Measurements from ENCODE around the gene SH3GLB2.

Gene SH3GLB2

GRCh38 chr9:129002992-129003391 lies 25.1 kb downstream of the SH3GLB2 start:
- TF ChIP-seq FOXP2 (optimal IDR thresholded peaks at IDR 0.05; ENCODE audit: borderline replicate concordance, extremely low read depth, extremely low read length, insufficient read depth): no peak
- TF ChIP-seq POLR2AphosphoS5 (IDR thresholded peaks at IDR 0.05; ENCODE audit: low read depth, low read length): no peak

DNA sequence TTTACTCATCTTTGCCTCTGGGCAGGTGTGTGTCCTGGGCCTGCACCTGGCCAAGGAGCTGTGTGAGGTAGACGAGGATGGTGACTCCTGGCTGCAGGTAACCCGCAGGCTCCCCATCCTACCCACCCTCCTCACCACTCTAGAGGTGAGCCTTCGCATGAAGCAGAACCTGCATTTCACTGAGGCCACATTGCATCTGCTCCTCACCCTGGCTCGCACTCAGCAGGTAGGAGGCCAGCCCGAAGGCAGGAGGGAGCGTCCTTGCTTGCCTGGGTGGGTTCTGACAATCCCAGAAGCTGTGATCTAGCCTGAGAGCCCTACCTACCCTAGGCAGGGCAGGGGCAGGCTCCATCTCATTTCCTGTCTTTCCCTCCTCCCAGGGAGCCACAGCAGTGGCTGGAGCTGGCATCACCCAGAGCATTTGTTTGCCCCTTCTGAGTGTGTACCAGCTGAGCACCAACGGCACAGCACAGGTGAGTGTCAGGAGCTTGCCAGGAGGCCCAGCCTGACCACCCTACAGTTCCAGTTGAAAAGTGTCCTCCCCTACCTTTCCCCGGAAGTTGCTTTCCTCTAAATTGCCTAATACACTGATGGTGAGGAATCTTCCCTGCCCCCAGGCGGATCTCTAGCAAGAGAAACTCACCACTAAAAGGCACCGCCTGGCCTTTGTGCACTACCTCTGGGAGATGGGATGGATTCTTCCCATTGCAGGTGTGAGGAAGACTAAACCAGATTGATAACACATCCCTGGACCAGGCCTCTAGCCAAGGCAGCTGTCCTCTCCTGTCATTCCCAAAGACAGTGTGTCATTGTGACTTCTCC lies 26.4 kb downstream of the SH3GLB2 start:
- no peak for TF ChIP-seq FOXP2 (optimal IDR thresholded peaks at IDR 0.05; ENCODE audit: borderline replicate concordance, extremely low read depth, extremely low read length, insufficient read depth)
- TF ChIP-seq TAF1 (IDR thresholded peaks at IDR 0.05; ENCODE audit: borderline replicate concordance, insufficient read depth, low read length): no peak
- TF ChIP-seq SIN3A (IDR thresholded peaks at IDR 0.05; ENCODE audit: borderline replicate concordance, insufficient read depth, low read length): no peak
- no peak for TF ChIP-seq POLR2AphosphoS5 (IDR thresholded peaks at IDR 0.05; ENCODE audit: low read depth, low read length)
- TF ChIP-seq REST (IDR thresholded peaks at IDR 0.05; ENCODE audit: insufficient read depth in 1 of 2, low read depth in 2 of 2, low read length in 2 of 2): no peak

GRCh38 chr9:128999581-129000206 lies 28.4 kb downstream of the SH3GLB2 start:
- TF ChIP-seq REST (IDR thresholded peaks at IDR 0.05; ENCODE audit: insufficient read depth in 1 of 2, low read depth in 2 of 2, low read length in 2 of 2) (no peak), SIN3A (IDR thresholded peaks at IDR 0.05; ENCODE audit: borderline replicate concordance, insufficient read depth, low read length) (no peak)

DNA sequence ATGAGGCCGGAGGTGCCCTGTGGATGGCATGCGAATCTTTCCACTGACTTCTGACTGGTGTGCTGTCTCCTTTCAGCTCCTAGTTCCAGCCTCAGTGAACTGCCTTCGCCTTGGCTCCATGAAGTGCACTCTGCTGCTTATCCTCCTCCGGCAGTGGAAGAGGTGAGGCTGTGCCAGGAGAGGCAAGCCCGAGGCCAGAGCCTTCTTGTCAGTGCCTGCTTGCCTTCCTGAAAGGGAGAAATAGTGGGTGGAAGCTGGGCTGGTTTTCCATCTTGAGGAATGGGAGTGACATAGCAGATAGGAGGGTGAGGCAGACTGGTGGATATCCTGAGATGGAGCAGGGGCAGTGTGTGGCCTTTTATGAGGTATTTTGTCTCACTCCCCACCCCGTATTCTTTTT lies 29.7 kb downstream of the SH3GLB2 start:
- TF ChIP-seq POLR2AphosphoS5 (IDR thresholded peaks at IDR 0.05; ENCODE audit: low read depth, low read length) (no peak), TAF1 (IDR thresholded peaks at IDR 0.05; ENCODE audit: borderline replicate concordance, insufficient read depth, low read length) (no peak), REST (IDR thresholded peaks at IDR 0.05; ENCODE audit: insufficient read depth in 1 of 2, low read depth in 2 of 2, low read length in 2 of 2) (no peak), SIN3A (IDR thresholded peaks at IDR 0.05; ENCODE audit: borderline replicate concordance, insufficient read depth, low read length) (no peak), FOXP2 (optimal IDR thresholded peaks at IDR 0.05; ENCODE audit: borderline replicate concordance, extremely low read depth, extremely low read length, insufficient read depth) (no peak)

DNA sequence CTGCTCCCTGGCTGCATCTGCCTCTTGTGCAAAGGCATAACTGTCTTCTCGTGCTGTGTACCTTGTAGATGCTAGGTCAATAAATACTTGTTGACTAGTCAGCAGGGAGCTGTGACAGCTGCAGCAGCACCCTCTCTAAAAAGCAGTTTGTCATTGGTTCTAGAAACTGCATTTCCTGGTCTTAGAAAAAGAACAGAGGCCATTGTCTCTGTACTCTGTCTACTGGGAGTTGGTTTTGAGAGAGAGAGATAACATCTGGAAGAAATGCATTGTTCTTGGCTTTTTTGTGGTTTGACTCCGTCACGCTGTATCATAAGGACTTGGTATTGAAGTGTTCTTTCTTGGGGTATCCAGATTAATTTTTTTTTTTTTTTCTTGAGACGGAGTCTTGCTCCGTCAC lies 32.3 kb downstream of the SH3GLB2 start:
- TF ChIP-seq POLR2AphosphoS5 (IDR thresholded peaks at IDR 0.05; ENCODE audit: low read depth, low read length) (no peak), REST (IDR thresholded peaks at IDR 0.05; ENCODE audit: insufficient read depth in 1 of 2, low read depth in 2 of 2, low read length in 2 of 2) (no peak), SIN3A (IDR thresholded peaks at IDR 0.05; ENCODE audit: borderline replicate concordance, insufficient read depth, low read length) (no peak), TAF1 (IDR thresholded peaks at IDR 0.05; ENCODE audit: borderline replicate concordance, insufficient read depth, low read length) (no peak), FOXP2 (optimal IDR thresholded peaks at IDR 0.05; ENCODE audit: borderline replicate concordance, extremely low read depth, extremely low read length, insufficient read depth) (no peak)

All from PFSK-1 (cell line).